GM18507 (cell line): ENCODE results near the gene NEGR1.

Source experiments
- DNase-seq: peaks from one replicate; pipeline ENCODE4 v3.0.0; 2011; ENCODE audit warnings: low read depth; ENCODE audit not compliant: insufficient read length; ENCODE audit errors: extremely low spot score
- FAIRE-seq: peaks from 2 replicates; lab custom pipeline; 2011; peaks lifted over from hg19 to GRCh38; lab: Jason Lieb, UNC

NEGR1 gene

DNA sequence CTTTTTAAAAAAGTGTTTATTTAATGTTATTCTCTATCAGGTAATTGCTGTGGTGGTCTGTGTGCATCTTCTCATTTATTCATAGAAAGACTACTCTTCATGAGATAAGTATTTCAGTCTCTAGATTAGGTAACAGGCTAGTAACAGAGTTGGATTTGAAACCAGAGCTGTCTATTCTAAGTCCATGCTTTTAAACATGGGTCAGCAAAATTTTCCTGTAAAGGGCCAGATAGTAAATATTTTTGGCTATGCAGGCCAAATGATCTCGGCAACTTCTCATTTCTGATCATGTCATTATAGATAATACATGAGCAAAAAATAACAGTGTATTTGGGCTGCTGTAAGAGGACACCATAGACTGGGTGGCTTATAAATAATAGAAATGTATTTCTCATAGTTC lies 715.9 kb downstream of the NEGR1 start:
- FAIRE-seq (no peak), DNase-seq (no peak)

DNA sequence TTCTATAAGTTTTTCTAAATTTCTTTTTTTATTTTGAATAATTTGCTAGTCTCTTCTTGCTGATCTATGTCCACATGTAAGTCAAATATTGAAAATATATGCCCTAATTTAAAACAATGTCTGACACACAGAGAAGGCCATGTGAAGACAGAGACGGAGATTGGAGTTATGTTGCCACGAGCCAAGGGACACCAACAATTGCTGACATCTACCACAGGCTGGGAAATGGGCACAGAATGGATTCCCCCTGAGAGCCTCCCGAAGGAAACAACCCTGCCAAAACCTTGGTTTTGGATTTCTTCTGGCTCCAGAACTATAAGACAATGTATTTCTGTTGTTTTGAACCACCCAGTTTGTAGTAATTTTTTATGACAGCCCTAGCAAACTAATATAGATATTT lies 716.5 kb downstream of the NEGR1 start:
- DNase-seq (no peak), FAIRE-seq (no peak)

DNA sequence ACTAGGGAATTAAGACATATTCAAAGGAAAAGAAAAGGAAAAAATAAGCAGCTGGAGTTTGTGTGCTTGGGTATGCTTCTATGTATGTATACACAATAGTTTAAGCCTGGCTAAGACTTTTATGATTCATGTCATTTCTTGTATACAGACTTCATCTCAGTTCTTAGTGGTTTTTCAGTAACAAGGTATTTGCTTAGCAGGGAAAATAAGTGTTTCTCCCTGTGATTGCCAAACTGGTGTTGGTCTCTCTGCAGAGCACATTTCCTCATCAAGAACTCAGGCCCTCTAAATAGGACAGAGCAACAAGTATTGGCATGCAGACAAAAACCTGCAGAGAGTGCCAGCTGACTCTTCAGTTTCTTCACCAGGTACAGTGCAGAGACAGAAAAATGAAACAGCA lies 717.1 kb downstream of the NEGR1 start:
- FAIRE-seq (no peak), DNase-seq (no peak)

DNA sequence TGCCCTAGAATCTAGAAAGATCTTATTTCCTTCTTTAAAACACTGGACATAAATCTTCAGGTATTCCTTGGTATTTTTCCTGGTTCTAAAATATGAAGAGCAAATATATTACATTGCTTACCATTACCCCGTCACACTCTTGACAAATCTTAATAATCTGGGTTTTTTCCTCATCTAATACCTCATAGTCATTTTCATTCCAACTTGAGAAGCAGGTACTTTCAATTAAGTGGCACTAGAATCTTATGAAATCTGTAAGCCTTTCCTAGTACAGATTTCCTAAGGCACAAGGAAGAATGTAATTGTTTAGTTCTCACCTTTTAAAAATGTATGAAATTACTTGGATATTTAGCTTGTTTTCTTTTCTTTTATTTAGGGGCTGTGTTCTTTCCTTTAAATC lies 720.0 kb downstream of the NEGR1 start:
- FAIRE-seq (no peak), DNase-seq (no peak)

DNA sequence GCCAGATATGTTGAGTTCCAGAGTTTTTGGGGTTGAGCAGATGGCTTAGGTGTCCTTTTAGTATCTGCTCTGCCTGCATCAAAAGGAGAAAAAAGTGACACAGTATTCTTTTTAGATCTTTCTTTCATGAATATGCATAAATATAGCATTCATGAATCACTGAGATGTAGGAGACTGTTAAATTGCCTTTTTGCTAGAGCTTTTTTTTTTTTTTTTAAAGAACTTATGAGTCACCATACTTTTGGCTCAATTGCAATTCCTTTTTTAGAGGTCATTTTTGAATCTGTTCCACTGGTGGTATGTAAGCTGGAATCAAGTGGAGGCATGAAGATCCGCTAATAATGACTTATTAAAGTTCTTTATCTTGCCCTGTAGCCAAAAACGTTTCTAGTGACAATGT lies 720.6 kb downstream of the NEGR1 start:
- FAIRE-seq (no peak), DNase-seq (no peak)

DNA sequence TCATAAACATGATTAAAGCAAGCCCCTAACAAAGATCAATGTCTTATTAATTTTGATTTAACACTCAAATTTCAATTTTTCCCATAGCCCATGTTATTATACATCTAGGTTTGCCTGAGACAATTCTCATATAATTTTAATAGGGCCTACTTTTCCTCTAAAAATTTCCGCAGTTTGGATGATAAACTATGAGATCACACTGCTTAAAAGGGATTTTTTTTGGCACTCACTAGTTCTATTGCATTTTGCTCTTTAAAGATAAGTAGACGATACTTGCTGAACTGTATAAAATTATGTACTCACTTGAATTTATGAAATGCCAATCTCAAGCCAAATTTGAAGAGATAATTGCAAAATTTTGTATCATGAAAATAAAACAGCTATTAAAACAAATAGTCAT lies 721.1 kb downstream of the NEGR1 start:
- FAIRE-seq (no peak), DNase-seq (no peak)

DNA sequence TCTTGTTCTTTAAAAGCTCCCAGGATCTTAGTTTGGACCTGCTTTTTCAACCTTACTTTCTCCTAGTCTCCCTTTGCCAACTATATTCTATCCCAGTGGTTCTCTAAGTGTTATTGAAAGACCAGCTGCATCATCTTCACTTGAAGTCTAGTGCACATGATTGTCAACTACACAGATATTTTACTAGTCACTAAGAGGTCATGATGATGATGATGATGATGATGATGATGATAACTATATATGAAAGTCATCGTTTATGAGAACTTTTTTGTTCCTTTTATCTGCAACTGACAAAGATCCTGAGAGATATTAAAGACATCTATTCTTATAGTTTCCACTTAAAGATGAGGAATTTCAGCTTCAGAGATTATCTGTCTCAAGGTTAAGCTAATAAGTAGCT lies 722.5 kb downstream of the NEGR1 start:
- FAIRE-seq (no peak), DNase-seq (no peak)

DNA sequence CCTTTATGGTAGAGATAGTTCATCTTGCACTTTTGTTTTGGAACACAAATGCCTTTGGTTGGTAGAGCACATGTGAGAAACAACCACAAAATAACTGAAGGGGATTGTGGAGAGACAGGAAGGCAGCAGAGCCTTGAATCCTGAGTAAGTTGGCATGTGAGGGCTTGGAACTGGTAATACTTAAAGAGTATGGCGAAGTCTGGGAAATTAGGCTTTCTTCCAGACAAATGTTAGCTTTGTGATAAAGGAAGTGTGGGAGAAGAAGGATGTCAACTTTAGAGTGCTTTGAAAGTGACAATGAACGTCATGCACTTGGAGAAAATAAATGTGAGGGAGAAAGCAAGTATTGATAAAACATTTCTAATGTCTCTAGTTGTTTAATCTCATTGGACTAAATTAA lies 725.2 kb downstream of the NEGR1 start:
- FAIRE-seq (no peak), DNase-seq (no peak)

DNA sequence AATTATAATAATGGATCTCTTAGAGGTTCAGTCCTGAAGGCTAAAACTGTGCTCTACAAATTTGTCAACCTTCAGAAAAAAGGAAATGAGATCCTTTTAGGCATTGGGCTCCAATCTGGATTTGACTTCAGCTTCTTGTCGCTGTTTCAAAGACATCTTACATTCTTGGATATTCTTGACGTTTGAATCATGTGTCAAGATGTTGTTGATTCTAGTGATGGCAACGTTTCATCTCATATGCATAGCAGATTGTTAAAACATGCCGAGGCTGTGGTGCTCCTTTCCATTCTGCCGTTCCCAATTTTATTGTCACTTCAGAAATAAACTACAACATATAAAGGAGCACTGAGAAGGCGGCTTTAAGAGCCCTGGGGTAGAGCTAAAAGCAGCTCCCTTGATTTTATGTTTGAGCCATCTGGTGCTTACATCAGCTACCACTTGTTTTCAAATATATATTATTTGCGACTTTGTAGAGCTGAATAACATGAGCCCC lies 733.9 kb downstream of the NEGR1 start:
- FAIRE-seq = no peak

DNA sequence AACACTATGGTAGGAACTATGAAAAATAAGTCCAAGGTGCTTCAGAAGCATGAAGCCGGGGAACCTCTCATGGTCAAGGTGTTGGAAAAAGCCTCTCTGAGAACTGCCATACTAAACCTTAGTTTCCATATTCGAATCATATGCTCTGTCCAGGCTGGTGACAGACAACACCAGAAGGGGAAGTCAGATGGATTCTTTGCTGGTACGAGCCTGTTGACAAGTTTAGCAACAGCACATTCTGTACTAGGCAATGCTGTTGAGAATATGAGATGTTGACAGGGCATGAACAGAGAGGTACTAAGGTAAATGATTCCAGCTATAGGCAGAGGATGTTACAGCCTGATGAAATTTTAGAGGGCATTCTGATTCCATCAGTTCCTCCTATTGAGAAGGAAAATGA lies 740.2 kb downstream of the NEGR1 start:
- FAIRE-seq (no peak), DNase-seq (no peak)

More for the DNA sequence above, 733.9 kb downstream of the NEGR1 start:
- no peak for DNase-seq

DNA sequence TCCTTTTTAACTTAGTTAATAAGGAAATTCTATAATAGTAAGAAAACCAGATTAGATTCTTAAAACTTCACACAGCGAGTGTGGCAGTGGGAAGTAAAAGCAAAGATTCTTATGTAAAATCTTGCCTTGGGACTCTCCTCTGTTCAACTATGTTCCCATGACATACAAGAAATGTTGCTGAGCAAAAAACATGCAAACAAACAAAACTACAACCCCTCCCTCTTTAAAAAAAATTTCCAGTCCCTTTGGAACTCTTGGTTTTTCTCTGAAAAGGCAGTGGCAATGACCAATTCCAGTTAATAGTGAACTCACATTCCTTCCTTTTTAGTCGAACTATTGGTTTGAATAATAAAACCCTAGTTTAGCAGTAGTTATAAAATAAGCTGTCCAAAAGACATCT lies 748.4 kb downstream of the NEGR1 start:
- FAIRE-seq = no peak
- no peak for DNase-seq

DNA sequence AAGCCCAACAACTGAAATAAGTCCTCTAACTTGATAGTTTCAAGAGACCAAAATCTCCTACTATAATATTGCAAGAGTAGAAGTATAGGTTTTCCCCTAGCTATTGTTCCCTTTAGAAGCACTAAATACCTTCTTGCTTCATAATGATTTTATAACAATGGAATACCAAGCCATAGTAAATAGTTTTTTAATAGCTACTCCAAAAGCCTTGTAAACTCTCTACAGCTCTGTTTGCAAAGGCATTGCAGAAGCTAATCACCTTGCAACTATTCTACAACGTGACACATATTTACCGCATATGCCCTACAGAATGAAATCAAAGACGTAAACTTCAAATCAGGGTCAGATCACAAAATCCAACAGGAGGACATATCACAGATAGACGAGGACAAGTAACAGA lies 750.0 kb downstream of the NEGR1 start:
- FAIRE-seq = no peak
- no peak for DNase-seq

DNA sequence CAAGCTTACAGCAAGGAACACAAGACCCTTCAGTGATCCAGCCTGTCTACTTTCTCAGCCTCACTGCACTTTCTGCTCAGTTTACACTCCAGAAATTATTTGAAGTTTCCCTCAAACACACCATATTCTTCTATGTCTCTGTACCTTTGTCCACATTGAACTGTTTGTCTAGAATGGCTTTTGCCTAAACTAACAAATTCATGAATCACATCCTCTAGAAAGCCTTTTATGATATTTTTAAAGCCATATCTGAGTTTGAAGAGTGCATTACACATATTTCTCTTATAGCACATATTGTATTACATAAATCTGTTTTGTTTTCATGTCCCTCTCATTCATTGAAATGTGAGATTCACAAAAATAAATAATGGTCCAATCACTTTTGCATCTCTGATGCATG lies 755.5 kb downstream of the NEGR1 start:
- DNase-seq = no peak
- FAIRE-seq = no peak

DNA sequence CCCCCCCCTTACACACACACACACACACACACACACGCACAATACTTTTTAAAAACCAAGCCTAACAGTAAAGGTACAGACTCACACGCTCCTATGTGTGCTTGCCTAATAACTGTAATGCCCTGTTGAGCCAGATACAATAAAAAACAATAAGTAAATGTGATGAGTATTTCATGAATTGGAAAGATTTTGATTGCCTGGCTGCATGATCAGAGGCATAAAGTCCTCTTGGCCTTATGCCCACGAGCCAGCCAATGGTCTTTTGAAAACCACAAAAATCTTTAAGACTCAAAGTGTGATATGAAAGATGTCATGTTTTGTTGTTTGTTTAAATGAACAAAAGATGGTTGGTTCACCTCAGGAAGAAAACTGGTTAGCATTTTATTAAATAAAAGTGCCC lies 759.6 kb downstream of the NEGR1 start:
- FAIRE-seq = no peak

DNA sequence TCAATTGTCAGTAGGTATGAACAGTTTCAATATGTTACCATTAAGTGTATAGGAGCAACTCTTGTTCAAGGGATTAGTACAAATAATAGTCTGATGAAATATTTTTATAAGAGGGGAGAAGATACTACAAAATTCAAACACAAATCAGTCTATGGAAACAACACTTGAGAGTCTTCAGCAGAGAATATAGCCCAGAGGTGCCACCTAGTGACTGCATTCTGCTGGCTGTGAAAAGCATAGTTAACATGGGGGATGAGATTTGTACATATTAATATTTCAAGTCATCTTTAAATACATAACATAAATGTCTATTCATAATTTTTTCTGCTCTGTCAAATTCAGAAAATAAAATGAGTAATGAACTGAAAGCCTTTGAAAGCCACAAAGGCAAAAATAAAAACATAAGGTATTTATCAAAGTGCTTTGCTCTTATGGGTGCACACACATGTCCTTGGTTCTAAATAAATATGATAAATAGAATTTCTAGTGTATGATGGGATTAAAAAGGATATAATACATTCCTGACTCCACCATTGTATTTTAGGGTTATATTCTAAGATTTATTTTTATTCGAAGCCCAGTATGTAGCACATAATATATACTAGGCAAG lies 760.6 kb downstream of the NEGR1 start:
- DNase-seq (no peak), FAIRE-seq (peak; percentile 18)

More for the DNA sequence above, 759.6 kb downstream of the NEGR1 start:
- no peak for DNase-seq

DNA sequence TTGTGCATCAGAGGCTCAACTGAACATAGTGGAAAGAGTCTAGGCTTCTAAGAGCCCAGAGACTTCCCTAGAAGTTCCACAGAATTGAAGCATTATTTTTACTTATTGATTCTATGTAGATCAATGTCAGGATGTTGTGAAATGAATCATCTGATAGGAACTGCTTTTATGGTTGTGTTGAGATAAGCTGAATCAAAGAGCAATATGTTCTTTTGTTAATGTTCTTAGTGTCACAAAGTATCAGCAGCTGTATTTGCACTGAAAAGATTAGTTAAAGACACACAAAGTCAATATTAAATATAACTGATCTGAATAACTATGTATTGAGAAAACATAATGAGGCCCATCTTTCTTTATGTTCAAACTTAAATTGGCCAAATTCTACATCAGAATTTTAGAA lies 770.8 kb downstream of the NEGR1 start:
- no peak for FAIRE-seq
- DNase-seq = no peak

DNA sequence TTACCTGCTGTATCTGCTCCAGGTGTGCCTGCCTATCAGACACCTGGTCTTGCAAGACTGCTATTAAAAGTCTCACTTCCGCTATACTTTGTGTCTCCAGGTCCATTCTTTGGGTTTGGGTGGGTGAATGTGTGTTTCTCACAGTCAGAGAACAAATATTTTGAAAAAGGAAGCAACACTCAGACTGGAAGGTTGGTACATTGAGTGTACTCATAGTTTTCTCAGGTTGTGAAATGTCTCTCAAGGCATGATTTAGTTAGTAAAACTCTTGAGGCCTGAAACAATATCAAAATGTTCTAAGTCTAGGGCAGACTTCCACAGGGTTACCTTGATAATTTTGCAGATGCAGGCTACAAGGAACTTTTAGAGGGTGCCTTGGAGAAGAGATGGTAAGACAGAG lies 771.6 kb downstream of the NEGR1 start:
- FAIRE-seq (no peak), DNase-seq (no peak)

DNA sequence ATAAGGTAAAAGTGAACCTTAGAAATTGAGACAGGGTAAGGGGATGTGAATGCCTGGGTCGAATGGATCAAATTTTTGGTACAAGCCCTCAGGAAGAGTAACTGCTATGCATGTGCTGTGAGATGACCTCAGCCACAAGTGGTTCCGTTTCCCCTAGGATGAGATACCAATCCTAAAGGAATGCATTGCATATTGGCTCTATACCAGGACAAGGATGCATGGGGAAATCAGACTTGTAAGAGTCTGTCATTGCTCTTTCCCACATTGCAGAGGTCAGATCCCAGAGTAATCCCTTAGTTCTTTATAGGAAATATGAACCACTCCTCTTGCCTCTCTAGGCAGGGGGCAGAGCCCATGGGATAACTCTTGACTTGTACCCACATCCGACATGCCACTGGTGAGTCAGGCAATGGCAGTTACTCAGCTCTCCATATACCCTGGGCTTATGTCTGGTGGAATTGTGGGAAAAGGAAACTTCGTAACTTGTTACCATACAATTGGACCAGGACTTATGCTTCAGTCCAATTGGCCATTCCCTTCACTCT lies 773.2 kb downstream of the NEGR1 start:
- no peak for DNase-seq

DNA sequence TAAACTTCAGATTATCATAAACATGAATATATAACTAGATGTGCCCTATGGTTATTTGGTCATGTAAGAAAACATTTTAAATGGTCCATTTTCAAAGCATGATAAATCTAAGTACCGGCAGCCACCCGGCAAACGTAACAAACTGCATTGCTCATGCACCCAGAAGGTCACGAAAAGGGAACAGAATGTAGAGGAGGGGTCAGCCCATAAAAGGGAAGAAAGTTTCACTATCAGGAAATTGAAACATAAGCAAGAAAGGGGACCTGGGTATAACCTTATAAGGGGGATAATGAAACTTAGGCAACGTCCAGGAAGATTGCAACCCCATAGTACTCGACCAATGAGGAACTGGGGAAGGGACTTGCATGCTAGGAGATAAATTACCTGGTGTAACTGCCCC lies 780.3 kb downstream of the NEGR1 start:
- DNase-seq = no peak
- no peak for FAIRE-seq

More for the DNA sequence above, 773.2 kb downstream of the NEGR1 start:
- FAIRE-seq = no peak

DNA sequence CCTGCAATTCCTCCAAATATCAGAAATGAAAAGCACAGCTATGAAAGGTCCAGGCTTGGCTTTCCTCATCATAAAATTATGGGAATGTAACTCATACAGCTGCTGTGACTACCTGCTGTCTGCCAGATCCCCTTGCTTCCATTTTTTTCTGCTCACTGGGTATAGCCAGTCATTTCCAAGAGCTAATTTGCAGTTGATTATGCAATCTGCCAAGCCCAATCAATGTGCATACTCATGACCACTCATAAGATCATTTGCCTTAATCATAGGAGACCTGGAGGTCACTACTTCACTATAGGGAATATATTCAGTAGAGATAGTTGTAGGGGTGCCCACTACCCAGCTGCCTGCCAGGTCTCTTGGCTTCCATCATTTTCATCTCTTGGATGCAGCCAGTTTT lies 783.8 kb downstream of the NEGR1 start:
- FAIRE-seq = no peak

DNA sequence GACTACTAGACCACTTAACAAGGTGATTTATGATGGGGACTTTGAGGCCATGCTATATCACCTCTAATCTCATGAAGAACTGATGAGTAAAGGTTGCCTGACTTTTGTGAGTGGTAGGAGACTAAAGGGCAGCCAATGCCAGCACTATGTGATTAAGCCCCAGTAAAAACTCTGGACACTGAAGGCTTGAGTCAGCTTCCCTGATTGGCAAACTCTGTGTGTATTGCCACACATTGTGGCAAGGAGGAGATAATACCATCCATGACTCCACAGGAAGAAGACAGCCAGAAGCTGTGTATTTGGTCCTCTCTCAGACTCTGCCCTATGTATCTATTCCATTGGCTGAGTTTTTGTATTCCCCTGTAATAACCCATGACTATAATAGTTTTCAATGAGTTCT lies 788.2 kb downstream of the NEGR1 start:
- DNase-seq (no peak), FAIRE-seq (no peak)

More for the DNA sequence above, 783.8 kb downstream of the NEGR1 start:
- no peak for DNase-seq
